ES-I3 (cell line): ENCODE data around the gene ZNF749.

Source experiments
- H3K36me3 ChIP-seq: 2 replicates; pipeline ENCODE4 v1.6.1; 2013; ENCODE audit warnings: mild to moderate bottlenecking, low read length, control low read depth, moderate library complexity; ENCODE audit not compliant: insufficient read depth
- H3K4me1 ChIP-seq: 2 replicates; pipeline ENCODE4 v1.6.1; 2013; ENCODE audit warnings: mild to moderate bottlenecking, control low read depth, low read length; ENCODE audit not compliant: insufficient read depth
- H3K9ac ChIP-seq: 2 replicates; pipeline ENCODE4 v1.6.1; 2013; ENCODE audit warnings: low read depth, mild to moderate bottlenecking, low read length, moderate library complexity
- H3K9me3 ChIP-seq: 2 replicates; pipeline ENCODE4 v1.6.1; 2013; ENCODE audit warnings: mild to moderate bottlenecking, low read length, moderate library complexity; ENCODE audit not compliant: control insufficient read depth, insufficient read depth

The ZNF749 gene

DNA sequence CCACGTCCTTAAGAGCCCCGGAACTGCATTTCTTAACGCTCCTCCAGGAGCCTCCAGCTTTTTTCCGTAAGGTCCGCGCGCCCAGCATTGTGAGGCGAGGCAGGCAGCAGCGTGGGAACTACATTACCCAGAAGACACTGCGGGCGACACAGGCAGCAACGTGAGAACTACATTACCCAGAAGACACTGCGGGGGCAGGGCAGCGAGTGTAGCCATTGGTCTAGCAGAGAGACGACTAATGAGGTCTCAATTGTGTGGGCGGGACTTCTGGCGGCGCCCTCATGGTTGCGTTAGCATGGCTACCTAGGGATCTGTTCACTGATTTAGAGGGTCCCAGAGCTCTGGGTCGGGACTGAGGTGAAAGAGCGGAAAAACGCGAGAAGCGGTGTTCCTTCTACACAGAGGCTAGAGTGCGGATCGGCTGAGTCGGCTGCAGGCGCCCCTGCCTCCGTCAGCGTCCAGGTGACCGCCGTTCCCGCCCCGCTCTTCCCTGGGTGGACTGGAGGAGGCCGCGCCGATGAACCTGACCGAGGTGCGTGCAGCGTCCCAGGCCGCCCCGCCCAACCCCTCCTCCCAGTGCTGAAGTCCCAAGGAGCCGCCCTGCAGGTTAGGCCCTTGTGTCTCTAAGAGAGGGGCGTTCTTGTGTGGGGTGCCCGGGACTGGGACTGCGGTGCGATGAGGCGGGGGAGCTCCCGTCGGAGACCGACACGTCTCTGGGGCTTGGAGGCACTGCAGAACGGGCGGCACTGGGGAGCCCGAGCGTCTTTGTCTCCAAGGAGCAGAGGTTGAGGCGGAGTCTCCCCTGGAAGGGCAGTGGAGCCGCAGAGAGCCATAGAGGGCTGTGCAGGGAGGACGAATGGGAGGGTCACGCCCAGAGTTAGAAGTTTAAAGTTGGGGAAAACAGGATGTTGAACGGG lies at the start of gene ZNF749:
TSS of gene ZNF749 (plus strand) at position 264 of the 917 bp plus-strand sequence. CDS start at position 518, 254 bp downstream.
- H3K36me3 ChIP-seq = no peaks in the 10 kb centered on the region
- peak within 1 kb of the TSS; percentile 89 for H3K9ac ChIP-seq
- peaks cover 10% of the 10 kb centered on the region; the same call in 1 of the 2 replicates for H3K4me1 ChIP-seq
- no peaks in the 10 kb centered on the region for H3K9me3 ChIP-seq

DNA sequence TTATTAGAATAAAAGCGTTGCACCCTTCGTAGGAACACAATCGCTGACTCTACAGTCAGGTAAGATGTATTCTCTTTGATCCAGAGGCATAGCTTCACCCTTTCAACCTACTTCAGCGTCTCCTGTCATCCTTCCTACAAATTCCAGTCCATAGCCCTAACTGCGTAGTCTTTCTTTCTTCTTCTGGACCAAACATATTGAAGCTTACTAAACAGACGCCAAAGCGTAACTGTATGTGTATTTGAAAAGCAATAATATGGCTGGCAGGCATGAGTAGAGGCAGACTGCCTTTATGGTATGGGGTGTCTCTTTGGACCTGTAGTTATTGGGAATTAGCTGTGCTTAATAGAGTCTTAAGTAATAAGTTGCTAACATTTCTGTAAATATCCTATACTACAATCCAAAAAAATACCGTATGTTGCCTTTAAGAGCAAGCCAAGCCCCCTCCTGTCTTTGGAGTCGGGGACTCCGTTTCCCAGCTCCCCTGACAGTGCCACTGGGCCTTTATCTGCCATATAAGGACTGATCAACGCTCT lies 45.9 kb upstream of the ZNF749 start:
- no peaks in the 10 kb centered on the region for H3K9me3 ChIP-seq
- H3K9ac ChIP-seq = peak overlapping the region; percentile 41
- no peaks in the 10 kb centered on the region for H3K4me1 ChIP-seq
- no peaks in the 10 kb centered on the region for H3K36me3 ChIP-seq

DNA sequence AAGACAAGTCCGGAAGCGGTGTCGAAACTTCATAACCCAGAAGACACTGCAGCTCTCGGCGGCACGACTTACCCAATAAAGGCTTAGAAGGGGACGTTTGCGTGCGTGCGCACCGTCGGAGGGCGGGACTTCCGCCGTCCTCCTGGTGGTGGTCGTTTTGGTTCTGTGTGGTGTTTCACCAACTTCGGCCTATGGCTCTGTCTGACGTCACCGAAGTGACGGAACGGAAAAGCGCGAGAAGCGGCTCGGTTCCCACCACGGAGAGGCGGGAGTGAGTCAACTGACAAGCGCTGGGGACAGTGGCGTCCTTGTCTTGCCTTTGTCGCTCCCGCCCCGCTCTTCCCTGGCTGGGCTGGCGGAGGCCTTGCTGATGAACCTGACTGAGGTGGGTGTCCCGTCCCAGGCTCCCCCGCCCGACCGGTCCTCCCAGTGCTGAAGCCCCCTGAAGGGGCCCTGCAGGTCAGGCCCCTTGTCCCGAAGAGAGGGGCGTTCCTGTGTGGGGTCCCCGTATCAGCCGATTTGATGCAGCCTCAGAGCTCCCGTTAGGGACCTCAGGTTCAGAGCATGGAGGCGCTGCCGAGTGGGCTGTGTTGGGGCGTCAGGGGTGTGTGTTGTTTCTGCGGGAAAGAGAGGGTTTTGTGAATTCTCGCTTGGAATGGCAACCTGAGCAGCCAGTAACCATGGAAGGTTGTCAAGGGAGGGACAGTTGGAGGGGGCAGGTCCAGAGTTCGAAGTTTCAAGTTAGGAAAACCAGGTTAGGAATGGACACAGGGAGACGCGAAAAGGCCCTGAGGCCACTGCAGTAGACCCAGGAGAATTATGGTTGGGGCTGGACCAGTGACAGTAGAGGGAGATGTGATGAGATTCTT lies 45.2 kb upstream of the ZNF749 start, which contains the start of gene ZNF548:
TSS of gene ZNF548 (plus strand) at position 125 of the 869 bp plus-strand sequence. CDS start at position 371, 246 bp downstream.
- H3K9me3 ChIP-seq = no peaks in the 10 kb centered on the region
- H3K9ac ChIP-seq = peak within 1 kb of the TSS; percentile 60

DNA sequence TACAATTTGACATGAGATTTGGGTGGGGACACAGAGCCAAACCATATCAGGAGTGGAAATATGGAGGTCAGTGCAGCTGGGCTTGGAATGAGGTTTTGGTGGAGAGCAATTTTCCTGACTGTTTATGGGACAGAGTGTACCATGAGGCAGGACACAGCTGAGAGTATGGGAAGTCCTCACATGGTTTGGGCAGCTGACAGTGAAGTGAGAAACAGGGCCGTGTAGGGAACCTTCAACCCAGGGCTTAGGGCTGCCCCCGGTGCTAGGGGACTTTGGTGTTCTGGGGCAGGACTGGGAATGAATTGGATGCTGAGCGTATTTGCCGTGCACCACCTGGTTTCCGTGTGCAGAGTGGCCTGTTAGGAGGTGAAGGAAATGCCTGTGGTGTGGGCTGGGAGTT lies 39.4 kb upstream of the ZNF749 start:
- Histone ChIP-seq H3K9me3 (no peaks in the 10 kb centered on the region; the same call in 1 of the 2 replicates), H3K36me3 (peaks cover 4% of the 10 kb centered on the region; the same call in 1 of the 2 replicates), H3K9ac (no peak overlapping the region), H3K4me1 (no peaks in the 10 kb centered on the region)

More for the DNA sequence above, 45.2 kb upstream of the ZNF749 start, which contains the start of gene ZNF548:
- Histone ChIP-seq H3K36me3 (no peaks in the 10 kb centered on the region), H3K4me1 (no peaks in the 10 kb centered on the region)

DNA sequence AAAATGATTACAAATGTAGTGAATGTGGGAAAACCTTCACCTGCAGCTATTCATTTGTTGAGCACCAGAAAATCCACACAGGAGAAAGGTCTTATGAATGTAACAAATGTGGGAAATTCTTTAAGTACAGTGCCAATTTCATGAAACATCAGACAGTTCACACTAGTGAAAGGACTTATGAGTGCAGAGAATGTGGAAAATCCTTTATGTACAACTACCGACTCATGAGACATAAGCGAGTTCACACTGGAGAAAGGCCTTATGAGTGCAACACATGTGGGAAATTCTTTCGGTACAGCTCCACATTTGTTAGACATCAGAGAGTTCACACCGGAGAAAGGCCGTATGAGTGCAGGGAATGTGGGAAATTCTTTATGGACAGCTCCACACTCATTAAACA lies 36.3 kb upstream of the ZNF749 start:
- H3K9ac ChIP-seq = no peak overlapping the region
- no peaks in the 10 kb centered on the region for H3K4me1 ChIP-seq
- H3K36me3 ChIP-seq = peaks cover 4% of the 10 kb centered on the region; the same call in 1 of the 2 replicates
- H3K9me3 ChIP-seq = peaks cover 4% of the 10 kb centered on the region

DNA sequence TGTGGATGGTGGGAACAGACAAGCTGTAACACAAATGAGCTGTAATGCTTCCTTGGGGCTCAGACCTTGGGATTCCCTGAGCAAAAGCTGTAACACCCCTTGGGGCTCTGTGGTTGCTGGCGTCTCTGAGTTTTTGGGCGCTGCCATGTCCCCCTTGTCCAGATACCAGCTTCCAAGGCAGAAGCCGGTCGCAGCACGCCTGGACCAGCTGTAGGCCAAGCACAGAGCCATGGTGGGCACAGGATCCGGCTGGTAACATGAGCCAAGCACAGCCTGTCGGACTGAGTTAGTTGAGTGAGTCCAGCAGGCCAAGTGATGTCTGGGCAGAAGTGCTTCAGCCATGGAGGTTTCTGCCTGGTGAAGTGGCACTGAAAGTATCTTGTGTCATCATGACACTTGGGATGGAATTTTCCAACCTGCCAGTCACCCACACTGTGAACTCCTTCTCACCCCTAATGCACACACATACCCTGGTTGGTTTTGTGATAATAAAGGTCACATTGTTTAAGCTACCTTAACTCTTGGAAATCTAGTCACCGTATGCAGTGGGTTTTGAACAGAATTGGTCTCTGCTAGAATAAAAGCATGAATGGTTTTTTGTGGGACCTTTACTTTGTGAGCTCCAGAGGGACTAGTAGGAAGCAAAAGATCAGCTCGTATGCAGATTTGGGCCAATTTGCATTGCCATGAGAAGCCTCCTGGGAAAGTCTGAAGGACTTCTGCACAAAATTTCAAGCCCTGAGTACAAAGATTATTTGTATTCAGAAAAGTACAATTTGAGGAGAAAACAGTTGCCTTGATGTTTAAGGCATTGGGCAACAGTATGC lies 31.2 kb upstream of the ZNF749 start:
- H3K36me3 ChIP-seq = 0 out of 2 replicates have a peak, but pooled peaks cover 4% of the 10 kb centered on the region
- H3K4me1 ChIP-seq = no peaks in the 10 kb centered on the region
- no peak overlapping the region for H3K9ac ChIP-seq
- peaks cover 4% of the 10 kb centered on the region; the same call in 1 of the 2 replicates for H3K9me3 ChIP-seq

- Histone ChIP-seq H3K9ac (no peak overlapping the region), H3K9me3 (peaks cover 4% of the 10 kb centered on the region; the same call in 1 of the 2 replicates), H3K4me1 (no peaks in the 10 kb centered on the region), H3K36me3 (no peaks in the 10 kb centered on the region)
These were observed 28.5 kb upstream of the ZNF749 start for GRCh38 chr19:57406516-57407123.

GRCh38 chr19:57410877-57411671 lies 24.1 kb upstream of the ZNF749 start, which contains the start of gene ZNF17:
ZNF17 (plus strand) TSS chr19:57411161; CDS start chr19:57413616, 2,455 bp downstream.
- Histone ChIP-seq H3K9ac (peak within 1 kb of the TSS; percentile 69), H3K36me3 (no peaks in the 10 kb centered on the region), H3K4me1 (no peaks in the 10 kb centered on the region), H3K9me3 (no peaks in the 10 kb centered on the region)

GRCh38 chr19:57419439-57419838 lies 15.7 kb upstream of the ZNF749 start:
- Histone ChIP-seq H3K9me3 (no peaks in the 10 kb centered on the region), H3K4me1 (no peaks in the 10 kb centered on the region), H3K9ac (no peak overlapping the region), H3K36me3 (peaks cover 9% of the 10 kb centered on the region)

- H3K9me3 ChIP-seq = no peaks in the 10 kb centered on the region
- no peak overlapping the region for H3K9ac ChIP-seq
- H3K4me1 ChIP-seq = no peaks in the 10 kb centered on the region
- H3K36me3 ChIP-seq = peaks cover 9% of the 10 kb centered on the region
These were observed 14.1 kb upstream of the ZNF749 start for GRCh38 chr19:57421037-57421436.

GRCh38 chr19:57434386-57435061 lies 601 bp upstream of the ZNF749 start:
- Histone ChIP-seq H3K9me3 (no peaks in the 10 kb centered on the region), H3K9ac (peak overlapping the region; percentile 89), H3K36me3 (no peaks in the 10 kb centered on the region), H3K4me1 (peaks cover 10% of the 10 kb centered on the region; the same call in 1 of the 2 replicates)

- H3K9ac ChIP-seq = peak overlapping the region; percentile 89
- H3K36me3 ChIP-seq = no peaks in the 10 kb centered on the region
- no peaks in the 10 kb centered on the region for H3K9me3 ChIP-seq
- peaks cover 10% of the 10 kb centered on the region; the same call in 1 of the 2 replicates for H3K4me1 ChIP-seq
These were observed 1.3 kb downstream of the ZNF749 start for GRCh38 chr19:57436417-57436816.
